Measurements from ENCODE around the gene ZNF599.

DNA sequence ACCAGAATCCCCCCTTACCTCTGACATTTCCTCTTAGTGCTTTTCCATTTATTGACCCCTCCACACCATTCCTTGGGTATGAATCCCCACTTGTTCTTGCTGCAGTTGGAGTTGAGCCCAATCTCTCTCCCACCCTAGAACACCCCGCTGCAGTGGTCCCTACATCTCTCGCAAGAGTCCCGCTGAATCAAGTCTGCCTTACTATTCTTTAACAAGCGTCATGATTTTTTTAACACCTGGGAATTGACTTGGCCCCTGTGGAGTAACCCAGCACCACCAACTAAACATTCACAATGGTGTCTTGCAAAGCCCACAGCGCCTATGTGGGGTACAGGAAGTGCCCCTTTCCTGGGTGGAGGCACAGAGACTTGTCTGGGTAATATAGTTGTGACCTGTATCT, 13.2 kb upstream of the ZNF599 start:
- TF ChIP-seq, protein P1, sequence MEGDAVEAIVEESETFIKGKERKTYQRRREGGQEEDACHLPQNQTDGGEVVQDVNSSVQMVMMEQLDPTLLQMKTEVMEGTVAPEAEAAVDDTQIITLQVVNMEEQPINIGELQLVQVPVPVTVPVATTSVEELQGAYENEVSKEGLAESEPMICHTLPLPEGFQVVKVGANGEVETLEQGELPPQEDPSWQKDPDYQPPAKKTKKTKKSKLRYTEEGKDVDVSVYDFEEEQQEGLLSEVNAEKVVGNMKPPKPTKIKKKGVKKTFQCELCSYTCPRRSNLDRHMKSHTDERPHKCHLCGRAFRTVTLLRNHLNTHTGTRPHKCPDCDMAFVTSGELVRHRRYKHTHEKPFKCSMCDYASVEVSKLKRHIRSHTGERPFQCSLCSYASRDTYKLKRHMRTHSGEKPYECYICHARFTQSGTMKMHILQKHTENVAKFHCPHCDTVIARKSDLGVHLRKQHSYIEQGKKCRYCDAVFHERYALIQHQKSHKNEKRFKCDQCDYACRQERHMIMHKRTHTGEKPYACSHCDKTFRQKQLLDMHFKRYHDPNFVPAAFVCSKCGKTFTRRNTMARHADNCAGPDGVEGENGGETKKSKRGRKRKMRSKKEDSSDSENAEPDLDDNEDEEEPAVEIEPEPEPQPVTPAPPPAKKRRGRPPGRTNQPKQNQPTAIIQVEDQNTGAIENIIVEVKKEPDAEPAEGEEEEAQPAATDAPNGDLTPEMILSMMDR (IDR thresholded peaks at IDR 0.05): no peak
- no peak for TF ChIP-seq POLR2A (IDR thresholded peaks at IDR 0.05)
